Colonic mucosa (tissue), 4 donors: Measurements from ENCODE around the gene GALK2. TPM values are rescaled to one million over a fixed set of nuclear protein-coding genes. Genes with fewer than 3 reads are reported as not detected.

ENCODE experiments used
- DNase-seq: peaks from one replicate; pipeline ENCODE4 v3.0.0-alpha.2; 2020
- H3K27ac ChIP-seq: fragments of 200-600 bp; one replicate; pipeline ENCODE4 v1.8.0; 2021
- H3K27me3 ChIP-seq: fragments of 200-600 bp; one replicate; pipeline ENCODE4 v1.8.0; 2021
- H3K36me3 ChIP-seq: fragments of 200-600 bp; one replicate; pipeline ENCODE4 v1.8.0; 2021
- H3K4me1 ChIP-seq: fragments of 200-600 bp; one replicate; pipeline ENCODE4 v1.8.0; 2021; ENCODE audit warnings: mild to moderate bottlenecking
- H3K4me3 ChIP-seq: fragments of 200-600 bp; one replicate; pipeline ENCODE4 v1.8.0; 2021
- H3K9ac ChIP-seq, 2 donors: one replicate each; pipeline ENCODE4 v1.7.0; 2013; ENCODE audit warnings: control low read depth in 2 of 2, low read depth in 2 of 2, low read length in 2 of 2
- H3K9me3 ChIP-seq: fragments of 200-600 bp; one replicate; pipeline ENCODE4 v1.8.0; 2021
- intact Hi-C: fragments of 100-400 bp; cut with DNase I; formaldehyde crosslinking; loops from one replicate; pipeline ENCODE4 v1.14.1; 2022
- total RNA-seq, 2 donors: library from RNA; stranded (reverse); fragmentation: NEBNext Ultra II Directional in 1 of 2; extraction: Animal tissue kit (Norgen Biotek cat#: 25700) in 1 of 2; gene quantifications; one replicate each; pipeline ENCODE4 v1.2.1, GENCODE V29; 2021
- TF ChIP-seq, protein P1 (sequence below): fragments of 200-600 bp; IDR thresholded peaks from one replicate; pipeline ENCODE4 v1.8.0; 2022; ENCODE audit warnings: antibody characterized with exemption, mild to moderate bottlenecking
- donor health status: healthy.
- donor health status: DM: no; HTN: no; CAD: no.
- donor health status: DM: no; HTN: no; CAD: no.

Gene GALK2
- total RNA-seq, 2 donors from 2014 or later = 39.7 to 48.3 TPM

DNA sequence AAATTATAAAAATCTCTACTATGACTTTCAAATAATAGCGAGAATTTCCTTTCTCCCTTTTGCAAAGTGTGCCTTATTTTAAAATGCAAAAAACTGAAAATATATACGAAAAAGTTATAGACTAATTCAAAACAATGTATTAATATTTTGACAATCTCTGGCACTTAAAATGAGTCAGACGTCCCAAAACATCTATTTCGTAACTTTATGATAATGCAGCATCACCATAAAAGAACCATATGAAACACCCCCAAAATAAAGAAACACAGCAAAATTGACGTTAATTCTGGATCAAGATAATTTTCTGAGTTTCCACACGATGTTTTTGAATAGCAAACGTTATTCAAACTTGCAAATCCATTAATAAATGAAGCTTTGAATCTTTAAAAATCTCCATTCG lies 15.7 kb upstream of the GALK2 start:
- H3K36me3 ChIP-seq = no peaks in the 10 kb centered on the region
- peaks cover 7% of the 10 kb centered on the region for H3K4me1 ChIP-seq
- no peaks in the 10 kb centered on the region for H3K27me3 ChIP-seq
- no peaks in the 10 kb centered on the region for H3K9me3 ChIP-seq
- no peak overlapping the region for H3K27ac ChIP-seq
- H3K9ac ChIP-seq = peak overlapping the region; percentile 94 to 99
- intact Hi-C loops = loop anchor here (10.0 kb wide), 1 partner anchor 110 kb away; the partner anchor contains the start of gene SECISBP2L
- TF ChIP-seq, protein P1, sequence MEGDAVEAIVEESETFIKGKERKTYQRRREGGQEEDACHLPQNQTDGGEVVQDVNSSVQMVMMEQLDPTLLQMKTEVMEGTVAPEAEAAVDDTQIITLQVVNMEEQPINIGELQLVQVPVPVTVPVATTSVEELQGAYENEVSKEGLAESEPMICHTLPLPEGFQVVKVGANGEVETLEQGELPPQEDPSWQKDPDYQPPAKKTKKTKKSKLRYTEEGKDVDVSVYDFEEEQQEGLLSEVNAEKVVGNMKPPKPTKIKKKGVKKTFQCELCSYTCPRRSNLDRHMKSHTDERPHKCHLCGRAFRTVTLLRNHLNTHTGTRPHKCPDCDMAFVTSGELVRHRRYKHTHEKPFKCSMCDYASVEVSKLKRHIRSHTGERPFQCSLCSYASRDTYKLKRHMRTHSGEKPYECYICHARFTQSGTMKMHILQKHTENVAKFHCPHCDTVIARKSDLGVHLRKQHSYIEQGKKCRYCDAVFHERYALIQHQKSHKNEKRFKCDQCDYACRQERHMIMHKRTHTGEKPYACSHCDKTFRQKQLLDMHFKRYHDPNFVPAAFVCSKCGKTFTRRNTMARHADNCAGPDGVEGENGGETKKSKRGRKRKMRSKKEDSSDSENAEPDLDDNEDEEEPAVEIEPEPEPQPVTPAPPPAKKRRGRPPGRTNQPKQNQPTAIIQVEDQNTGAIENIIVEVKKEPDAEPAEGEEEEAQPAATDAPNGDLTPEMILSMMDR = no peak
- H3K4me3 ChIP-seq = peak overlapping the region; percentile 96
- DNase-seq = no peak

DNA sequence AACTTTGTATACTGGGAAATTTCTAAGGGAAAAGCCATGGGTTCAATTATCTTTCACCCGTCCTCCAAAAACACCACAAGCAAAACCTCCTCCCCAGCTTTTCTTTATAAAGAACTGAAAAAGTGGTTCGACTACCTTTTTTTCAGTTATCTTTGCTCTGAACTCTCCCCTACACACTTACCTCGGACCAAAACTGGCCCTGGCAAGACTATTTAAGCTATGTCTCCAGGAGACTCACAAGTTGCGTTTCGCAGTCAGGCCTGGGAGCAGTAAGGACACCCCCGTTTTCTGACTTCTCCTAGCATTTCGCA lies 15.3 kb upstream of the GALK2 start:
- Histone ChIP-seq H3K27ac (peak overlapping the region; percentile 73), H3K9me3 (no peaks in the 10 kb centered on the region), H3K27me3 (no peaks in the 10 kb centered on the region), H3K9ac (peak overlapping the region; percentile 94 to 99), H3K36me3 (no peaks in the 10 kb centered on the region), H3K4me1 (peaks cover 7% of the 10 kb centered on the region), H3K4me3 (peak overlapping the region; percentile 96)
- TF ChIP-seq, protein P1 = no peak
- no peak for DNase-seq
- intact Hi-C loops = loop anchor here (10.0 kb wide), 1 partner anchor 110 kb away; the partner anchor contains the start of gene SECISBP2L

DNA sequence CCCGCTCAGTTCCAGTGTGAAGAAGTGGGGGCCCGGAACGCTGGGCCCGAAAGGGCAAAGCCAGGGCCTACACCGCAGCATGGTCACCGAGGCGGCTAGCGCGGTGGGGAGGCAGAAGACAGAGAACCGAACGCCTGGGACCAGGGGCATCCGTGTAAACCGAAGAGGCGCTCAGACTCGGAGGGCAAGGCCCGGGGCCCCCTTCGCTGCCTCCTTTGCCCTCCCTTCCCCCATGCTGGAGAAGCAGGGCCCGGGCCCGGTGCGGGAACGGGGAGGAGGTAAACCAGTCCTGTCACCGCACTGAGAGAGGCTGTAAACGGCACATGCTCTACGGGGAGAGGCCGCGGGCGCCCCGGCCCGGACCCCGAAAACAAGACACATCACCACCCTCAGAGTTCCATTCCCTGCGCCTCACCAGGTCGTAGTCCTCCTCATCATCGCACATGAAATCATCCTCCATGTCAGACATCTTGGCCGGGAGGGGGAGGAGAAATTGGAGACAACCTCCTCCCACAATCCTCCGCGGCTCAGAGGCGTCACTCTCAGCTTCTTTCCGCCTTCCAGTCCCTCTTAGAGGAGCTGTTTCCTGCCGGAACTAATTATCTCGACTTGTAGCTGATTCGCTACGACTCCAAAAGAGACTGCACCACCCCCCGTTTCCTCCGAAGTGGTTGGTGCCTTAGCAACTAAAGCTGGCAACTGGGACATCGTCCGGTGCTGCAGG lies 14.8 kb upstream of the GALK2 start, which contains the start of gene COPS2:
COPS2 (minus strand) TSS at position 490 of the 724 bp plus-strand sequence; CDS start at position 469, 21 bp downstream.
- peak within 1 kb of the TSS; percentile 94 to 99 for H3K9ac ChIP-seq
- no peaks in the 10 kb centered on the region for H3K9me3 ChIP-seq
- intact Hi-C loops = loop anchor here (10.0 kb wide), 1 partner anchor 110 kb away; the partner anchor contains the start of gene SECISBP2L
- peaks cover 7% of the 10 kb centered on the region for H3K4me1 ChIP-seq
- peak; percentile 97 for DNase-seq
- no peaks in the 10 kb centered on the region for H3K27me3 ChIP-seq
- TF ChIP-seq, protein P1 = no peak
- peak within 1 kb of the TSS; percentile 96 for H3K4me3 ChIP-seq
- no peaks in the 10 kb centered on the region for H3K36me3 ChIP-seq
- H3K27ac ChIP-seq = peak within 1 kb of the TSS; percentile 73

DNA sequence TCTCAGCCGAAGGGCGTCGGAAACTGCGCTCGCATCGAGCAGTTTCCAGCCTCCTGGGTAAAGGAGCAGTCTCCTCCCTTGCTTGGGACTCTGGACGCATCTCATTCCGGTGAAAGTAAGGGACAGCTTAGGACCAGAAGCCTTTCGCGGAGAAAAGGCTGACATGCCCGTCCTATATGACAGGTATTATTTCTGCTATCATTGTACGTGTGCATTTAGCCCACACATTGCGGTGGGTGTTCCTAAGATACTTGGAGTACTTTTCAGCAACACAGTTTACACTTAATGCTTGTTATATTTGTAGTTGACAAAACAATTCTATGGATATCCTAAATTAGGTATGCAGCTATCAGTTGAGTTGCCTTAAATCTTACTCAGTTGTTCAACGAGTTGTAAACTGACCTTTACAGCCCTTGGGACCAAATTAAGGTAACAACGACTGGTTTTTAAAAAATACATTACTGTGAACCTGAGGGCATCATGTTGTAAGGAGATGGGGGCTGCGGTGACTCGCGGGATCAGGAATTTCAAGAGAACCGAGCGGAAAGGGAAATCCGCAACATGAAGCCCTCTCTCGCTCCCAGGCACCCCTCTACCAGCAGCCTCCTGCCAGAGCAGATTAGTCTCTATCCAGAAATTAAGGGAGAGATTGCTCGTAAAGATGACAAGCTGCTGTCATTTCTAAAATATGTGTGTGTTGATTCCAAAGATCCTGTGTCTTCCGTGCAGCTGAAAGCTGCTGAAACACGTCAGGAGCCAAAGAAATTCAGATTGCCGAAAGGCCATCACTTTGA lies 14.0 kb upstream of the GALK2 start:
- H3K4me3 ChIP-seq = peak overlapping the region; percentile 96
- H3K9me3 ChIP-seq = no peaks in the 10 kb centered on the region
- H3K27ac ChIP-seq = peak overlapping the region; percentile 73
- peaks cover 7% of the 10 kb centered on the region for H3K4me1 ChIP-seq
- no peaks in the 10 kb centered on the region for H3K27me3 ChIP-seq
- H3K9ac ChIP-seq = peak overlapping the region; percentile 44 to 99
- intact Hi-C loops = loop anchor here (10.0 kb wide), 1 partner anchor 111 kb away; the partner anchor contains the start of gene SECISBP2L
- no peaks in the 10 kb centered on the region for H3K36me3 ChIP-seq
- no peak for DNase-seq
- TF ChIP-seq, protein P1 = no peak

DNA sequence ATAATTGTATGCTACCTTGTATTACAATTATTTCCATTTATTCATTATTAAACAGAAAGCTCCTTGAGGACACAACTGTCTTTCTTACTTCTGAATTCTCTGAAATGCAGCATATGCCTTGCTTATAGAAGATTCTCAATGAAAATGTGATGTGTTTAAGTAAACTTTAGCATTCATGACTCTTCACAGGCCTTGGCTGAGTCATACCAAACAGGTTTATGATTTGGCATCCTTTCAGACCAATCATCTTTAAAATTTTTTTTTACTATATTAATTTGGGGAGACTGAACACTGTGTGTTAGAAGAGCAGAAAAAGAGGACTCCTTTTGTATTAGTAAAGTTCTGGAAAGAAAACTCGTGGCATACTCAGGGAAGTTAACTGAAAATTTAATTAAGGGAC lies 6.4 kb upstream of the GALK2 start:
- Histone ChIP-seq H3K27ac (no peak overlapping the region), H3K4me1 (no peaks in the 10 kb centered on the region), H3K27me3 (no peaks in the 10 kb centered on the region), H3K9ac (no peak overlapping the region), H3K4me3 (no peak overlapping the region), H3K9me3 (no peaks in the 10 kb centered on the region), H3K36me3 (no peaks in the 10 kb centered on the region)
- TF ChIP-seq, protein P1 = no peak
- no peak for DNase-seq
- intact Hi-C loops = no loop called here
